Natural killer cell (primary cell): ENCODE measurements around the gene ECI2. TPM values are rescaled to one million over a fixed set of nuclear protein-coding genes. Genes with fewer than 3 reads are reported as not detected.
A peak's percentile ranks its signal among the peaks of the same experiment; 100 is the strongest.

ENCODE experiments used
- ATAC-seq, 3 donors: fragments of 150-1000 bp in 2 of 3; fragments of 200-7000 bp in 1 of 3; cut with Tn5 transposase; 1 replicate in 1 of 3; 2 replicates in 2 of 3; pipeline ENCODE4 v1.10.0; 2021; ENCODE audit warnings: mild to moderate bottlenecking in 2 of 3, moderate library complexity in 2 of 3
- DNase-seq, 2 donors: peaks; one replicate each; pipeline versions ENCODE4 v3.0.0 to v3.0.0-alpha.2; 2013 to 2021; ENCODE audit warnings: mixed read lengths in 1 of 2
- H3K27ac ChIP-seq: one replicate; pipeline ENCODE4 v1.5.1; 2013; ENCODE audit warnings: mild to moderate bottlenecking, low read length
- H3K27me3 ChIP-seq: one replicate; pipeline ENCODE4 v1.6.1; 2013; ENCODE audit warnings: low read length; ENCODE audit not compliant: control insufficient read depth, insufficient read depth
- H3K36me3 ChIP-seq: one replicate; pipeline ENCODE4 v1.6.1; 2013; ENCODE audit warnings: low read length; ENCODE audit not compliant: control insufficient read depth, insufficient read depth
- H3K4me1 ChIP-seq: one replicate; pipeline ENCODE4 v1.6.1; 2013; ENCODE audit warnings: low read length; ENCODE audit not compliant: control insufficient read depth, insufficient read depth
- H3K4me3 ChIP-seq: one replicate; pipeline ENCODE4 v1.5.1; 2013; ENCODE audit warnings: low read length
- H3K9me3 ChIP-seq: one replicate; pipeline ENCODE4 v1.6.1; 2013; ENCODE audit warnings: low read length; ENCODE audit not compliant: control insufficient read depth, insufficient read depth
- H3K27ac Mint-ChIP-seq, 2 donors: one replicate each; pipeline ENCODE4 v1.8.0; 2022; ENCODE audit warnings: mild to moderate bottlenecking in 2 of 2, mixed read lengths in 2 of 2, moderate library complexity in 1 of 2
- H3K27me3 Mint-ChIP-seq, 2 donors: one replicate each; pipeline ENCODE4 v1.8.0; 2022; ENCODE audit warnings: low read depth in 2 of 2, mixed read lengths in 2 of 2
- H3K36me3 Mint-ChIP-seq: one replicate; pipeline ENCODE4 v1.8.0; 2022; ENCODE audit warnings: mixed read lengths
- H3K4me1 Mint-ChIP-seq, 2 donors: one replicate each; pipeline ENCODE4 v1.8.0; 2022; ENCODE audit warnings: mixed read lengths in 2 of 2
- H3K4me3 Mint-ChIP-seq: one replicate; pipeline ENCODE4 v1.8.0; 2022; ENCODE audit warnings: mild to moderate bottlenecking, moderate library complexity, mixed read lengths
- H3K9me3 Mint-ChIP-seq, 2 donors: one replicate each; pipeline ENCODE4 v1.8.0; 2022; ENCODE audit warnings: mixed read lengths in 2 of 2
- WGBS: methylation state at CpG from one replicate; pipeline ENCODE4 v1.1.7; 2013; ENCODE audit warnings: missing lambda C conversion rate; ENCODE audit not compliant: insufficient coverage; 5-methylcytosine and 5-hydroxymethylcytosine counted together
- intact Hi-C: fragments of 100-400 bp; cut with micrococcal nuclease; formaldehyde crosslinking; loops from one replicate; pipeline ENCODE4 v1.14.2; 2022
- total RNA-seq, 4 donors: library from RNA; stranded (reverse); fragments of 120-200 nt in 1 of 4; gene quantifications; one replicate each; pipeline versions ENCODE4 v1.2.3 to v1.2.4, GENCODE V29; 2013 to 2022
- TF ChIP-seq, protein P1 (sequence below): fragments of 200-600 bp; IDR thresholded peaks from one replicate; pipeline ENCODE4 v1.8.0; 2022; ENCODE audit warnings: antibody characterized with exemption

ECI2 gene
- total RNA-seq, 3 donors from 2014 or later (not counting 1 experiment from before 2014, with no cell fraction given), result 17.2 to 21.6 (median 19.6) TPM

GRCh38 chr6:4167123-4167522, 31.7 kb upstream of the ECI2 start:
- H3K36me3 Mint-ChIP-seq, result no peaks in the 10 kb centered on the region
- H3K27me3 Mint-ChIP-seq, result peaks cover 0 to 16% of the 10 kb centered on the region in 2 donors
- H3K27ac Mint-ChIP-seq, result no peak overlapping the region
- H3K9me3 Mint-ChIP-seq, result no peaks in the 10 kb centered on the region
- Histone ChIP-seq H3K4me3 (no peak overlapping the region), H3K9me3 (no peaks in the 10 kb centered on the region), H3K27ac (no peak overlapping the region), H3K4me1 (no peaks in the 10 kb centered on the region), H3K27me3 (peaks cover 2% of the 10 kb centered on the region), H3K36me3 (no peaks in the 10 kb centered on the region)
- WGBS, result 95% methylated on average over 6 of the region's 6 CpGs
- H3K4me3 Mint-ChIP-seq, result no peak overlapping the region
- TF ChIP-seq, protein P1, sequence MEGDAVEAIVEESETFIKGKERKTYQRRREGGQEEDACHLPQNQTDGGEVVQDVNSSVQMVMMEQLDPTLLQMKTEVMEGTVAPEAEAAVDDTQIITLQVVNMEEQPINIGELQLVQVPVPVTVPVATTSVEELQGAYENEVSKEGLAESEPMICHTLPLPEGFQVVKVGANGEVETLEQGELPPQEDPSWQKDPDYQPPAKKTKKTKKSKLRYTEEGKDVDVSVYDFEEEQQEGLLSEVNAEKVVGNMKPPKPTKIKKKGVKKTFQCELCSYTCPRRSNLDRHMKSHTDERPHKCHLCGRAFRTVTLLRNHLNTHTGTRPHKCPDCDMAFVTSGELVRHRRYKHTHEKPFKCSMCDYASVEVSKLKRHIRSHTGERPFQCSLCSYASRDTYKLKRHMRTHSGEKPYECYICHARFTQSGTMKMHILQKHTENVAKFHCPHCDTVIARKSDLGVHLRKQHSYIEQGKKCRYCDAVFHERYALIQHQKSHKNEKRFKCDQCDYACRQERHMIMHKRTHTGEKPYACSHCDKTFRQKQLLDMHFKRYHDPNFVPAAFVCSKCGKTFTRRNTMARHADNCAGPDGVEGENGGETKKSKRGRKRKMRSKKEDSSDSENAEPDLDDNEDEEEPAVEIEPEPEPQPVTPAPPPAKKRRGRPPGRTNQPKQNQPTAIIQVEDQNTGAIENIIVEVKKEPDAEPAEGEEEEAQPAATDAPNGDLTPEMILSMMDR, result no peak
- no peak for DNase-seq
- no peak for ATAC-seq
- intact Hi-C loops, result no loop called here
- no peaks in the 10 kb centered on the region for H3K4me1 Mint-ChIP-seq

DNA sequence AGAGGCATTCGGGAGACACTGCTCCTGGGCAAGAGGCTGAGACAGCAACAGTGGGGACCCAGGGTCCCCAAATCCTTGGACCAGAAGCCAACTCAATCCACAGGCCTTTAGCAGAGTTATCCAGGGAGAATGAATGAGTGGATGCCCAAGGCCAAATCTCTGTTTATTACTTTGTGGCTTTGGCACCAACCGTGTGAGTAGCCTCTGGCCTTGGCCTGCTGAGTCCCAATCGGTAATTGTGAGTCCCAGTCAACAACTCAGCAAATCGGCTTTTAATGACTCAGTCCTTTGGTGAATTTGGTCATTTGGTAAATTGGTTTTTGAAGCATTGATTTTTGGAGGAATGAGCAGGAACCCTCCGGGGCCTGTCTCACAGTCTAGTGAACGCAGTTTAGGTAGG, 29.1 kb upstream of the ECI2 start:
- no peak overlapping the region for H3K4me3 Mint-ChIP-seq
- H3K4me3 ChIP-seq, result no peak overlapping the region
- no peaks in the 10 kb centered on the region for H3K36me3 ChIP-seq
- no peaks in the 10 kb centered on the region for H3K4me1 Mint-ChIP-seq
- TF ChIP-seq, protein P1, result no peak
- WGBS, result 95% methylated on average over 6 of the region's 6 CpGs
- peak in 1 of 3 donors; percentile 8 for ATAC-seq
- no peaks in the 10 kb centered on the region for H3K9me3 Mint-ChIP-seq
- peaks cover 2% of the 10 kb centered on the region for H3K27me3 ChIP-seq
- peaks cover 0 to 25% of the 10 kb centered on the region in 2 donors for H3K27me3 Mint-ChIP-seq
- intact Hi-C loops, result no loop called here
- H3K36me3 Mint-ChIP-seq, result no peaks in the 10 kb centered on the region
- H3K9me3 ChIP-seq, result no peaks in the 10 kb centered on the region
- no peak for DNase-seq
- H3K27ac ChIP-seq, result no peak overlapping the region
- no peaks in the 10 kb centered on the region for H3K4me1 ChIP-seq
- H3K27ac Mint-ChIP-seq, result no peak overlapping the region

GRCh38 chr6:4164117-4164442, 28.7 kb upstream of the ECI2 start:
- TF ChIP-seq, protein P1, result no peak
- no peaks in the 10 kb centered on the region for H3K9me3 ChIP-seq
- H3K4me3 ChIP-seq, result no peak overlapping the region
- no peaks in the 10 kb centered on the region for H3K36me3 ChIP-seq
- peaks cover 0 to 25% of the 10 kb centered on the region in 2 donors for H3K27me3 Mint-ChIP-seq
- H3K4me1 ChIP-seq, result no peaks in the 10 kb centered on the region
- H3K27ac ChIP-seq, result no peak overlapping the region
- no peak overlapping the region for H3K4me3 Mint-ChIP-seq
- no peaks in the 10 kb centered on the region for H3K36me3 Mint-ChIP-seq
- no peaks in the 10 kb centered on the region for H3K9me3 Mint-ChIP-seq
- H3K4me1 Mint-ChIP-seq, result no peaks in the 10 kb centered on the region
- intact Hi-C loops, result no loop called here
- no peak for DNase-seq
- WGBS, result 98% methylated on average over 2 of the region's 4 CpGs
- peaks cover 2% of the 10 kb centered on the region for H3K27me3 ChIP-seq
- H3K27ac Mint-ChIP-seq, result no peak overlapping the region
- peak in 1 of 3 donors; percentile 6 for ATAC-seq

GRCh38 chr6:4163408-4164116, 28.2 kb upstream of the ECI2 start:
- Histone ChIP-seq H3K27me3 (peaks cover 2% of the 10 kb centered on the region), H3K4me1 (no peaks in the 10 kb centered on the region), H3K9me3 (no peaks in the 10 kb centered on the region), H3K27ac (no peak overlapping the region), H3K36me3 (no peaks in the 10 kb centered on the region), H3K4me3 (no peak overlapping the region)
- ATAC-seq, result no peak
- intact Hi-C loops, result no loop called here
- Mint-ChIP-seq H3K36me3 (no peaks in the 10 kb centered on the region), H3K4me1 (no peaks in the 10 kb centered on the region), H3K27me3 (peaks cover 0 to 20% of the 10 kb centered on the region in 2 donors), H3K27ac (no peak overlapping the region), H3K4me3 (no peak overlapping the region), H3K9me3 (no peaks in the 10 kb centered on the region)
- TF ChIP-seq, protein P1, result no peak
- WGBS, result 93% methylated on average over 10 of the region's 10 CpGs
- DNase-seq, result no peak
